K562 (cell line): ENCODE measurements around the gene HAP1. TPM values are rescaled to one million over a fixed set of nuclear protein-coding genes. Genes with fewer than 3 reads are reported as not detected.

ENCODE experiments used
- ELF2 ChIP-seq: fragments of 250-450 bp; sonication (Bioruptor Pico); IDR thresholded peaks from 2 replicates; pipeline ENCODE4 v1.5.0; 2021; ENCODE audit warnings: mild to moderate bottlenecking
- GTF2B ChIP-seq: IDR thresholded peaks from 2 replicates; pipeline ENCODE4 v1.6.1; 2011; ENCODE audit not compliant: insufficient read length; ENCODE audit errors: extremely low read depth
- HDAC3 ChIP-seq: fragments of 450-650 bp; IDR thresholded peaks from 2 replicates; pipeline ENCODE4 v1.6.1; 2018; ENCODE audit warnings: borderline replicate concordance, mild to moderate bottlenecking, moderate library complexity; ENCODE audit not compliant: partially characterized antibody
- HDGF ChIP-seq: fragments of 450-650 bp; IDR thresholded peaks from 2 replicates; pipeline ENCODE4 v1.6.1; 2016
- HMGN3 ChIP-seq: IDR thresholded peaks from 2 replicates; pipeline ENCODE4 v1.6.1; 2011; ENCODE audit warnings: borderline replicate concordance, low read depth, mild to moderate bottlenecking, mixed read lengths, low read length; ENCODE audit not compliant: insufficient read length; ENCODE audit errors: extremely low read depth
- ILF3 ChIP-seq: fragments of 450-650 bp; IDR thresholded peaks from 2 replicates; pipeline ENCODE4 v1.6.1; 2018; ENCODE audit warnings: antibody characterized with exemption, mild to moderate bottlenecking, moderate library complexity, borderline replicate concordance
- MAFF ChIP-seq: IDR thresholded peaks from 2 replicates; pipeline ENCODE4 v1.6.1; 2012; ENCODE audit warnings: low read length, improper control_type of control experiment
- NELFE ChIP-seq: IDR thresholded peaks from 2 replicates; pipeline ENCODE4 v1.6.1; 2011; ENCODE audit warnings: mild to moderate bottlenecking; ENCODE audit not compliant: insufficient read depth, insufficient read length
- NFE2 ChIP-seq: IDR thresholded peaks from 2 replicates; pipeline ENCODE4 v1.6.1; 2014; ENCODE audit warnings: antibody characterized with exemption, low read depth
- NFYB ChIP-seq: IDR thresholded peaks from 2 replicates; pipeline ENCODE4 v1.6.1; 2011; ENCODE audit warnings: mild to moderate bottlenecking, moderate library complexity; ENCODE audit not compliant: insufficient read length; ENCODE audit errors: extremely low read depth
- POLR2B ChIP-seq: fragments of 450-650 bp; IDR thresholded peaks from 2 replicates; pipeline ENCODE4 v1.6.1; 2018; ENCODE audit warnings: low read depth; ENCODE audit not compliant: partially characterized antibody
- POLR3A ChIP-seq: IDR thresholded peaks from 2 replicates; pipeline ENCODE4 v1.6.1; 2011; ENCODE audit warnings: borderline replicate concordance, mild to moderate bottlenecking, moderate library complexity; ENCODE audit not compliant: insufficient read length, insufficient read depth; ENCODE audit errors: extremely low read depth
- RAD51 ChIP-seq: fragments of 450-650 bp; IDR thresholded peaks from 2 replicates; pipeline ENCODE4 v1.7.1; 2016; ENCODE audit warnings: low read depth, mild to moderate bottlenecking, borderline replicate concordance
- RFX1 ChIP-seq: fragments of 450-650 bp; IDR thresholded peaks from 2 replicates; pipeline ENCODE4 v1.6.1; 2016; ENCODE audit warnings: mild to moderate bottlenecking, moderate library complexity
- THAP12 ChIP-seq: fragments of 250-450 bp; sonication (Bioruptor Pico); IDR thresholded peaks from 2 replicates; pipeline ENCODE4 v1.9.0; 2021; ENCODE audit warnings: mild to moderate bottlenecking, inconsistent platforms
- XRCC5 ChIP-seq: fragments of 200-400 bp; formaldehyde crosslinking; IDR thresholded peaks from 2 replicates; pipeline ENCODE4 v1.6.1; 2017; ENCODE audit warnings: low read depth, mild to moderate bottlenecking, low read length
- ZC3H8 ChIP-seq: fragments of 450-650 bp; IDR thresholded peaks from 2 replicates; pipeline ENCODE4 v1.6.1; 2017
- polyA plus RNA-seq, 8 experiments: library from polyadenylated mRNA; depleted of rRNA in 4 of 8; stranded (reverse) in 5 of 8; unstranded in 3 of 8; fragments of >200 nt; fragmentation: Nextera tagmentation in 2 of 8; fragmentation: Illumina TruSeq in 1 of 8; extraction: Ambion mirVana in 2 of 8; extraction: Trizol in 1 of 8; gene quantifications; 2 replicates each; pipeline versions ENCODE4 v1.2.1 to v1.2.3, GENCODE V29; 2011 to 2014; ENCODE audit warnings: inconsistent platforms in 1 of 8, missing spikeins in 1 of 8
- total RNA-seq, 7 experiments: library from RNA; depleted of rRNA in 6 of 7; stranded (reverse); fragments of >200 nt in 6 of 7; fragmentation: Illumina TruSeq in 2 of 7; extraction: Trizol in 2 of 7; gene quantifications; 2 replicates each; pipeline versions ENCODE4 v1.2.1 to v1.2.3, GENCODE V29; 2011 to 2021; ENCODE audit warnings: low replicate concordance in 1 of 7
- TF ChIP-seq, protein P1 (sequence below), 2 experiments: fragments of 450-650 bp in 1 of 2; sonication (generic) in 1 of 2; formaldehyde crosslinking; conservative IDR thresholded peaks; 2 replicates each; pipeline versions ENCODE4 v1.4.0 to v1.8.1; 2020 to 2022; ENCODE audit warnings: mild to moderate bottlenecking in 1 of 2, missing genetic modification reagents in 1 of 2
- TF ChIP-seq, protein P2 (sequence below), 2 experiments: IDR thresholded peaks; 2 replicates each; pipeline ENCODE4 v1.6.1; 2011; ENCODE audit warnings: borderline replicate concordance in 1 of 2, control low read depth in 1 of 2, low read depth in 1 of 2, low read length in 1 of 2, mild to moderate bottlenecking in 1 of 2, mixed read lengths in 1 of 2, moderate library complexity in 1 of 2; ENCODE audit not compliant: insufficient read depth in 1 of 2, insufficient read length in 1 of 2, poor library complexity in 1 of 2, severe bottlenecking in 1 of 2; ENCODE audit errors: extremely low read depth in 1 of 2
- TF ChIP-seq, protein P3 (sequence below): fragments of 250-450 bp; sonication (Bioruptor Pico); IDR thresholded peaks from 2 replicates; pipeline ENCODE4 v1.4.0; 2020
- TF ChIP-seq, protein P4 (sequence below): fragments of 250-450 bp; sonication (Bioruptor Pico); IDR thresholded peaks from 2 replicates; pipeline ENCODE4 v1.8.0; 2022; ENCODE audit warnings: inconsistent platforms, mild to moderate bottlenecking, moderate library complexity, borderline replicate concordance

The HAP1 gene
- total and polyA plus RNA-seq, 9 of the 15 experiments (the other 6 are each of a cell fraction or from before 2014, with no cell fraction given) = under 0.01 to 0.09 (median 0.04) TPM; not detected in 6

DNA sequence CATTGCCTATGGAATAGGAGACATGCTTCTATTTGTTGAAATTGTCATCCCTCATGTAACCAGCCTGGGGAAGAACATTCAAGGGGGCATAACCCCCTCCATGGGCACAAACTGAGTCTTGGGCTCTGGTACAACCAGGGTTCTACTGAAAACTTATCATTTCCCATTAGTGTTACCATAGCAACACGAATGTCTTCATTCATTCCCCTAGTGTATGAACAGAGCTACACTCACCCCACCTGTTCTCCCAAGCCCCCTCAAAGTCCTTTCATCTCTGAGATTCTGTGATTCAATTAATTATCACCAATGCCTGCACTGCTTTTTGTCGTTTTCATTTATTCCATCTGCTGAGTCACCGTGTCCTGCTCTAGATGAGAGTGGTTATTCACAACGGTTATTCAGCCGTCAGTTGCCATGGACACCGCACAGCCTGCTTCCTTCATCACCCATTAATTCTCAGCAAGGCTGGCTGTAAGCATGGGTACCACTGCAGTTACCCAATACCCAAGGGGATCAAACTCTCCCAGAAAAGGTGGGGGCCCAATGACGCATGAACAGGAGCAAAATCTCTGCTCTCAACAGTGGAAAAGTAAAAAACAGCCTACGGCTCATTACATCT is 23.9 kb downstream of the HAP1 start (continued):
- TF ChIP-seq, protein P1, sequence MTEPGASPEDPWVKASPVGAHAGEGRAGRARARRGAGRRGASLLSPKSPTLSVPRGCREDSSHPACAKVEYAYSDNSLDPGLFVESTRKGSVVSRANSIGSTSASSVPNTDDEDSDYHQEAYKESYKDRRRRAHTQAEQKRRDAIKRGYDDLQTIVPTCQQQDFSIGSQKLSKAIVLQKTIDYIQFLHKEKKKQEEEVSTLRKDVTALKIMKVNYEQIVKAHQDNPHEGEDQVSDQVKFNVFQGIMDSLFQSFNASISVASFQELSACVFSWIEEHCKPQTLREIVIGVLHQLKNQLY (CRISPR knock-in tag; conservative IDR thresholded peaks at IDR 0.05) = no peak
- no peak for TF ChIP-seq NFYB
- TF ChIP-seq THAP12 (CRISPR knock-in tag) = no peak
- no peak for TF ChIP-seq ZC3H8
- TF ChIP-seq NELFE = no peak
- TF ChIP-seq HDGF = no peak
- peak; percentile 86 for TF ChIP-seq NFE2
- no peak for TF ChIP-seq POLR3A
- TF ChIP-seq RFX1 = peak; percentile 92
- TF ChIP-seq, protein P2, sequence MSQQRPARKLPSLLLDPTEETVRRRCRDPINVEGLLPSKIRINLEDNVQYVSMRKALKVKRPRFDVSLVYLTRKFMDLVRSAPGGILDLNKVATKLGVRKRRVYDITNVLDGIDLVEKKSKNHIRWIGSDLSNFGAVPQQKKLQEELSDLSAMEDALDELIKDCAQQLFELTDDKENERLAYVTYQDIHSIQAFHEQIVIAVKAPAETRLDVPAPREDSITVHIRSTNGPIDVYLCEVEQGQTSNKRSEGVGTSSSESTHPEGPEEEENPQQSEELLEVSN (IDR thresholded peaks at IDR 0.05; ENCODE audit: borderline replicate concordance in 1 of 2, extremely low read depth in 1 of 2, insufficient read depth in 1 of 2, insufficient read length in 1 of 2, low read depth in 1 of 2, low read length in 1 of 2, poor library complexity in 1 of 2, severe bottlenecking in 1 of 2) = no peak
- no peak for TF ChIP-seq ILF3
- TF ChIP-seq ELF2 (CRISPR knock-in tag) = no peak
- no peak for TF ChIP-seq POLR2B
- no peak for TF ChIP-seq GTF2B
- TF ChIP-seq HMGN3 = no peak
- TF ChIP-seq, protein P3, sequence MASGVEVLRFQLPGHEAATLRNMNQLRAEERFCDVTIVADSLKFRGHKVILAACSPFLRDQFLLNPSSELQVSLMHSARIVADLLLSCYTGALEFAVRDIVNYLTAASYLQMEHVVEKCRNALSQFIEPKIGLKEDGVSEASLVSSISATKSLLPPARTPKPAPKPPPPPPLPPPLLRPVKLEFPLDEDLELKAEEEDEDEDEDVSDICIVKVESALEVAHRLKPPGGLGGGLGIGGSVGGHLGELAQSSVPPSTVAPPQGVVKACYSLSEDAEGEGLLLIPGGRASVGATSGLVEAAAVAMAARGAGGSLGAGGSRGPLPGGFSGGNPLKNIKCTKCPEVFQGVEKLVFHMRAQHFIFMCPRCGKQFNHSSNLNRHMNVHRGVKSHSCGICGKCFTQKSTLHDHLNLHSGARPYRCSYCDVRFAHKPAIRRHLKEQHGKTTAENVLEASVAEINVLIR (CRISPR knock-in tag) = no peak
- no peak for TF ChIP-seq RAD51
- peak; percentile 58 for TF ChIP-seq MAFF
- TF ChIP-seq HDAC3 = no peak
- TF ChIP-seq XRCC5 = no peak
- TF ChIP-seq, protein P4, sequence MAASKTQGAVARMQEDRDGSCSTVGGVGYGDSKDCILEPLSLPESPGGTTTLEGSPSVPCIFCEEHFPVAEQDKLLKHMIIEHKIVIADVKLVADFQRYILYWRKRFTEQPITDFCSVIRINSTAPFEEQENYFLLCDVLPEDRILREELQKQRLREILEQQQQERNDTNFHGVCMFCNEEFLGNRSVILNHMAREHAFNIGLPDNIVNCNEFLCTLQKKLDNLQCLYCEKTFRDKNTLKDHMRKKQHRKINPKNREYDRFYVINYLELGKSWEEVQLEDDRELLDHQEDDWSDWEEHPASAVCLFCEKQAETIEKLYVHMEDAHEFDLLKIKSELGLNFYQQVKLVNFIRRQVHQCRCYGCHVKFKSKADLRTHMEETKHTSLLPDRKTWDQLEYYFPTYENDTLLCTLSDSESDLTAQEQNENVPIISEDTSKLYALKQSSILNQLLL = no peak
